Measurements from ENCODE around the gene NFAT5.

- TF ChIP-seq POLR2A (IDR thresholded peaks at IDR 0.05) = no peak
- TF ChIP-seq, protein P1, sequence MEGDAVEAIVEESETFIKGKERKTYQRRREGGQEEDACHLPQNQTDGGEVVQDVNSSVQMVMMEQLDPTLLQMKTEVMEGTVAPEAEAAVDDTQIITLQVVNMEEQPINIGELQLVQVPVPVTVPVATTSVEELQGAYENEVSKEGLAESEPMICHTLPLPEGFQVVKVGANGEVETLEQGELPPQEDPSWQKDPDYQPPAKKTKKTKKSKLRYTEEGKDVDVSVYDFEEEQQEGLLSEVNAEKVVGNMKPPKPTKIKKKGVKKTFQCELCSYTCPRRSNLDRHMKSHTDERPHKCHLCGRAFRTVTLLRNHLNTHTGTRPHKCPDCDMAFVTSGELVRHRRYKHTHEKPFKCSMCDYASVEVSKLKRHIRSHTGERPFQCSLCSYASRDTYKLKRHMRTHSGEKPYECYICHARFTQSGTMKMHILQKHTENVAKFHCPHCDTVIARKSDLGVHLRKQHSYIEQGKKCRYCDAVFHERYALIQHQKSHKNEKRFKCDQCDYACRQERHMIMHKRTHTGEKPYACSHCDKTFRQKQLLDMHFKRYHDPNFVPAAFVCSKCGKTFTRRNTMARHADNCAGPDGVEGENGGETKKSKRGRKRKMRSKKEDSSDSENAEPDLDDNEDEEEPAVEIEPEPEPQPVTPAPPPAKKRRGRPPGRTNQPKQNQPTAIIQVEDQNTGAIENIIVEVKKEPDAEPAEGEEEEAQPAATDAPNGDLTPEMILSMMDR (IDR thresholded peaks at IDR 0.05) = no peak
These were observed 141.2 kb downstream of the NFAT5 start for GRCh38 chr16:69706975-69707340.

All from suprapubic skin (tissue), 3 donors.